ENCODE data around the gene LIMA1. TPM values are rescaled to one million over a fixed set of nuclear protein-coding genes. Genes with fewer than 3 reads are reported as not detected.
"Not testable (repeated sequence)": the region's sequence is repeated elsewhere in the genome, so short reads cannot be mapped to it uniquely, and the experiment has no call there.

The LIMA1 gene
- total and polyA plus RNA-seq, 5 experiments from 2014 or later, result 9.0 to 12.5 (median 11.0) TPM

- DNase-seq (no peak), ATAC-seq (no peak)
- Mint-ChIP-seq H3K4me1 (peaks cover 0 to 8% (median 1%) of the 10 kb centered on the region in 4 donors), H3K4me3 (no peak overlapping the region), H3K27ac (no peak overlapping the region), H3K27me3 (no peaks in the 10 kb centered on the region), H3K9me3 (no peaks in the 10 kb centered on the region), H3K36me3 (no peaks in the 10 kb centered on the region)
- POLR2A ChIA-PET, result no interaction called here
Measured at GRCh38 chr12:50256761-50257160, 26.6 kb downstream of the LIMA1 start.

GRCh38 chr12:50252977-50253602, 30.2 kb downstream of the LIMA1 start:
- Mint-ChIP-seq H3K27me3 (no peaks in the 10 kb centered on the region), H3K27ac (no peak overlapping the region), H3K4me3 (no peak overlapping the region), H3K4me1 (peaks cover 0 to 8% (median 1%) of the 10 kb centered on the region in 4 donors), H3K9me3 (no peaks in the 10 kb centered on the region), H3K36me3 (peaks cover 0 to 5% (median 4%) of the 10 kb centered on the region in 3 donors)
- DNase-seq (no peak), ATAC-seq (no peak)
- POLR2A ChIA-PET, result interaction anchor here (0.6 kb wide), 1 partner anchor 779 kb away, joined by 3 read pairs; no protein-coding TSS in a partner anchor

- Mint-ChIP-seq H3K4me1 (peaks cover 0 to 8% (median 3%) of the 10 kb centered on the region in 4 donors), H3K9me3 (no peaks in the 10 kb centered on the region), H3K4me3 (no peak overlapping the region), H3K27me3 (no peaks in the 10 kb centered on the region), H3K27ac (no peak overlapping the region), H3K36me3 (peaks cover under 1 to 9% (median 7%) of the 10 kb centered on the region in 3 donors)
- DNase-seq, result no peak
- POLR2A ChIA-PET, result interaction anchor here (0.7 kb wide), 1 partner anchor 125 kb away, joined by 9 read pairs; no protein-coding TSS in a partner anchor
- no peak for ATAC-seq
Measured at GRCh38 chr12:50251619-50252252, 31.6 kb downstream of the LIMA1 start.

DNA sequence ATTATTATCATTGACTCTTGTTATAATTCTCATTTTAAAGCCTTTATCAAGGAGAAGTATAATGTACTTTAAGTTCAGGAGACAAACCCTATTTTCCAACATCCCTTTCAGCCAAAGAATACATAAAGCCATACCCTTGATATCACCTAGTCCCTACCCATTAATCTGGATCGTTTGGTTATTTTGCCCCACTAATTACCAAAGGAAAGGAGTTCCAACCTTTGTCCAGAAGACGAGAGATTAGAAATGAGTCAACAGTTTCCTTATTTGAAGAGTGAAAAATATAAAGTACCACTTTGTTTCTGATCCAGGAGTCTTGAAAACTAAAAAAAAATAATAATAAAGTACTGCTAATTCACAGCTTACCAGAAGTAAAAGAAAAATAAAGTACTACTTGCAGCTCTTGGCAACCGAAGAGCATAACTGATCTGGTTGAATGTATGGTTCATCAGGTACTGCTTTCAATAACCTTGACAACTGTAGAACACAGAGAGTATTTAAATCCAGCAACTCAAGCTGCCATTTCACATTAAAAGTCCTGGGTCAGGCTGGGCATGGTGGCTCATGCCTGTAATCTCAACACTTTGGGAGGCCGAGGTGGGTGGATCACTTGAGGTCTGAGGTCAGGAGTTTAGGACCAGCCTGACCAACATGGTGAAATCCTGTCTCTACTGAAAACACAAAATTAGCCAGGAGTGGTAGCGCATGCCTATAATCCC, 33.7 kb downstream of the LIMA1 start:
- no peaks in the 10 kb centered on the region for H3K27me3 Mint-ChIP-seq
- no peak overlapping the region for H3K27ac Mint-ChIP-seq
- H3K9me3 Mint-ChIP-seq, result no peaks in the 10 kb centered on the region
- DNase-seq (no peak), ATAC-seq (no peak)
- POLR2A ChIA-PET, result no interaction called here
- no peak overlapping the region for H3K4me3 Mint-ChIP-seq
- H3K36me3 Mint-ChIP-seq, result peaks cover 8 to 23% (median 17%) of the 10 kb centered on the region in 3 donors
- peaks cover 0 to 7% (median 4%) of the 10 kb centered on the region in 4 donors for H3K4me1 Mint-ChIP-seq

DNA sequence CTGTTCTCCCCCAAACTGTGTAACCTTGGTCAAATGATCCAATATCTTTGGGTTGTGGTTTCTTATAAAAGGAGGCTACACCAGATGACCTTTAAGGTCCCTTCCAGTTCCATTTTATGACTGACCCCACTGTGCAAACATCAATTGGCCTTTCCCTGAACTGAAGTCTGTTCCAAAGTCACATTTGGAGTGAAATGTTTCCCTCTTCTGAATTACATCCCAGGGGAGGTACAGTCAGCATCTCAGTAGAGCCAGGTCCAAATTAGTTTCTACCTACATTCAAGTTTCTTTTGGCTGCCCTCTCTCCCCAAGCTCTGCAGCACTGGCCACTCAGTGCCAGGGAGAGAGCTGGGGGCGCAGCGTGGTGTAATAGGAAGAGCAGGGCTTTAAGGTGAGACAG, 34.4 kb downstream of the LIMA1 start:
- H3K27ac Mint-ChIP-seq, result peak overlapping the region in 1 of 10 donors; percentile 31
- no peak for ATAC-seq
- no peaks in the 10 kb centered on the region for H3K9me3 Mint-ChIP-seq
- H3K4me1 Mint-ChIP-seq, result peaks cover 0 to 4% (median 2%) of the 10 kb centered on the region in 4 donors
- peaks cover 8 to 27% (median 19%) of the 10 kb centered on the region in 3 donors for H3K36me3 Mint-ChIP-seq
- H3K27me3 Mint-ChIP-seq, result no peaks in the 10 kb centered on the region
- POLR2A ChIA-PET, result no interaction called here
- DNase-seq, result no peak
- no peak overlapping the region for H3K4me3 Mint-ChIP-seq

- H3K36me3 Mint-ChIP-seq, result peaks cover 8 to 27% (median 19%) of the 10 kb centered on the region in 3 donors
- no peaks in the 10 kb centered on the region for H3K27me3 Mint-ChIP-seq
- H3K9me3 Mint-ChIP-seq, result no peaks in the 10 kb centered on the region
- H3K4me1 Mint-ChIP-seq, result peaks cover 0 to 4% (median 2%) of the 10 kb centered on the region in 4 donors
- DNase-seq (no peak), ATAC-seq (no peak)
- POLR2A ChIA-PET, result no interaction called here
- no peak overlapping the region for H3K27ac Mint-ChIP-seq
- H3K4me3 Mint-ChIP-seq, result no peak overlapping the region
Measured at GRCh38 chr12:50248411-50248810, 34.9 kb downstream of the LIMA1 start.

- ATAC-seq, H3K27me3 Mint-ChIP-seq, H3K4me1 Mint-ChIP-seq, H3K27ac Mint-ChIP-seq, POLR2A ChIA-PET, DNase-seq, H3K9me3 Mint-ChIP-seq, H3K4me3 Mint-ChIP-seq: not testable (repeated sequence)
- peaks cover 8 to 27% (median 19%) of the 10 kb centered on the region in 3 donors for H3K36me3 Mint-ChIP-seq
Measured at GRCh38 chr12:50247665-50248064, 35.7 kb downstream of the LIMA1 start.

DNA sequence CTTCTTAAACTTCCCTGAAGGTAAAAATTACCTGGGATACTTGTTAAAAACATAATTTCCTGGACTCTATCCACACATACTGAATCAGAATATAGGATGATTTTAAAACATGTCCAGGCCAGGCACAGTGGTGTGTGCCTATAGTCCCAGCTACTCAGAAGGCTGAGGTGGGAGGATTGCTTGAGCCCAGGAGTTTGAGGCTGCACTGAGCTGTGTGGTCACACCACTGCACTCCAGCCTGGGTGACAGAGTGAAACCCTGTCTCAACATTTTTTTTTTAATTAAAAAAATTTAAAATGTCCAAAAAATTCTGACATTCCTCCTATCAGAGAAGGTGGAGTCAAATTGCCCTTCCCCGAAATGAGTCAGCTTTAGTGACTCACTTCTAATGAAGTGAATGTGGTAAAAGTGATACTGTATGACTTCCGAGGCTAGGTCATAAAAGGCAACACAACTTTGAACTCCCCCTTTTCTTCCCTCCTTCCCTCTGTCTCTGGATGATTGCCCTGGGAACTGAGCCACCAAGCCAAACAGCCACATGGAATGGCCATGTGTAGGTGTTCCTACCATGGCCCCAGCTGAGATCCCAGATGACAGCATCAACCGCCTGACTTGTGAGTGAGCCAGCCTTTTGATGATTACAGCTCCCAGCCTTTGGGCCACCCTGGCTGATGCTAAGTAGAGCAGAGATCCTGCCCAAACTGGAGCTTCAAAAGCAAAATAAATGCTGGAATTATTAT, 36.3 kb downstream of the LIMA1 start:
- Mint-ChIP-seq H3K4me1 (peaks cover 0 to 4% (median 2%) of the 10 kb centered on the region in 4 donors), H3K4me3 (peak overlapping the region in 1 of 10 donors; percentile 47), H3K27me3 (no peaks in the 10 kb centered on the region), H3K27ac (peak overlapping the region in 2 of 10 donors; percentile 38 to 82), H3K9me3 (no peaks in the 10 kb centered on the region), H3K36me3 (peaks cover 8 to 27% (median 19%) of the 10 kb centered on the region in 3 donors)
- DNase-seq (no peak), ATAC-seq (no peak)
- POLR2A ChIA-PET, result interaction anchor here (0.6 kb wide), 1 partner anchor 172 kb away, joined by 3 read pairs; no protein-coding TSS in a partner anchor

GRCh38 chr12:50246197-50246865, 37.0 kb downstream of the LIMA1 start:
- DNase-seq (no peak), ATAC-seq (no peak)
- no peaks in the 10 kb centered on the region for H3K27me3 Mint-ChIP-seq
- H3K4me1 Mint-ChIP-seq, result peaks cover 0 to 4% (median 2%) of the 10 kb centered on the region in 4 donors
- peak overlapping the region in 1 of 10 donors; percentile 47 for H3K4me3 Mint-ChIP-seq
- H3K27ac Mint-ChIP-seq, result peak overlapping the region in 2 of 10 donors; percentile 28 to 38
- peaks cover 8 to 27% (median 22%) of the 10 kb centered on the region in 3 donors for H3K36me3 Mint-ChIP-seq
- H3K9me3 Mint-ChIP-seq, result no peaks in the 10 kb centered on the region
- POLR2A ChIA-PET, result interaction anchor here (0.6 kb wide), 1 partner anchor 171 kb away, joined by 3 read pairs; no protein-coding TSS in a partner anchor

GRCh38 chr12:50243507-50243906, 39.8 kb downstream of the LIMA1 start:
- no peaks in the 10 kb centered on the region for H3K9me3 Mint-ChIP-seq
- DNase-seq (no peak), ATAC-seq (no peak)
- POLR2A ChIA-PET, result no interaction called here
- peaks cover 0 to 8% (median 2%) of the 10 kb centered on the region in 4 donors for H3K4me1 Mint-ChIP-seq
- no peaks in the 10 kb centered on the region for H3K27me3 Mint-ChIP-seq
- peaks cover 8 to 25% (median 21%) of the 10 kb centered on the region in 3 donors for H3K36me3 Mint-ChIP-seq
- no peak overlapping the region for H3K4me3 Mint-ChIP-seq
- H3K27ac Mint-ChIP-seq, result no peak overlapping the region

DNA sequence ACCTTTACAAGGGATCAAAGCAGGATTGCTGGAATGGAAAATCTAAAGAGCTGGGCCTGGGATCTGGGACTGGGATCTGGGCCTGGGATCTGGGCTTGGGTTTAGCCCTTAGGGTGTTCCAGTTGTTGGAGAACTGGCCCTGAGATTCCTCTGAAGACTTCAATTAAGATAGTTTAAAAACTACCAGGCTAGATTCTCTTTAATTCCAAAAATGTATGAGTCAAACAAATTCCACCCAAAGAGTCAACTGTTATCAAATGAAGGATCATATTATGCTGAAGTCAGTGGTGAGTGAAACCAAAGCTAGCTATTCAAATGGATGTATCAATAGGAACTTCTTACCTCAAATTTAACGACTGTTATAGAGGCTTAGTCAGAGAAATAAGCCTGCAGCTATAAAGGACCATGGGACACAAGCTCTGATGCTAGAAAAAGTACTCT, 40.5 kb downstream of the LIMA1 start:
- POLR2A ChIA-PET, result no interaction called here

GRCh38 chr12:50241178-50241577, 42.1 kb downstream of the LIMA1 start:
- no peak overlapping the region for H3K27ac Mint-ChIP-seq
- no peaks in the 10 kb centered on the region for H3K9me3 Mint-ChIP-seq
- no peaks in the 10 kb centered on the region for H3K27me3 Mint-ChIP-seq
- DNase-seq (no peak), ATAC-seq (no peak)
- H3K4me1 Mint-ChIP-seq, result peaks cover 0 to 4% (median 0%) of the 10 kb centered on the region in 4 donors
- H3K36me3 Mint-ChIP-seq, result peaks cover 2 to 16% (median 12%) of the 10 kb centered on the region in 3 donors
- POLR2A ChIA-PET, result no interaction called here
- H3K4me3 Mint-ChIP-seq, result no peak overlapping the region

More for the DNA sequence above, 40.5 kb downstream of the LIMA1 start:
- Mint-ChIP-seq H3K27ac (peak overlapping the region in 1 of 10 donors; percentile 22), H3K9me3 (no peaks in the 10 kb centered on the region), H3K27me3 (no peaks in the 10 kb centered on the region), H3K36me3 (peaks cover 8 to 22% (median 19%) of the 10 kb centered on the region in 3 donors), H3K4me1 (peaks cover 0 to 8% (median 2%) of the 10 kb centered on the region in 4 donors), H3K4me3 (no peak overlapping the region)
- ATAC-seq (no peak), DNase-seq (no peak)
